Measurements from ENCODE around the gene ZNF823.
A peak's percentile ranks its signal among the peaks of the same experiment; 100 is the strongest.

ZNF823 gene

GRCh38 chr19:11704626-11705025 lies 34.1 kb downstream of the ZNF823 start:
- no peak overlapping the region for H3K4me2 ChIP-seq
- no peaks in the 10 kb centered on the region for H3K27me3 ChIP-seq
- no peak overlapping the region for H3K4me3 ChIP-seq
- no peak overlapping the region for H3K9ac ChIP-seq
- H3K36me3 ChIP-seq, result no peaks in the 10 kb centered on the region
- H3K9me3 ChIP-seq, result no peaks in the 10 kb centered on the region
- no peak overlapping the region for H3K27ac ChIP-seq
- no peaks in the 10 kb centered on the region for H4K20me1 ChIP-seq
- no peaks in the 10 kb centered on the region for H3K4me1 ChIP-seq
- no peak for TF ChIP-seq Cebpa-rat (IDR thresholded peaks at IDR 0.05)

- Histone ChIP-seq H3K9ac (no peak overlapping the region), H3K4me1 (peaks cover 12% of the 10 kb centered on the region), H4K20me1 (no peaks in the 10 kb centered on the region), H3K36me3 (no peaks in the 10 kb centered on the region), H3K27me3 (no peaks in the 10 kb centered on the region), H3K9me3 (no peaks in the 10 kb centered on the region), H3K4me2 (no peak overlapping the region), H3K4me3 (no peak overlapping the region), H3K27ac (no peak overlapping the region)
- no peak for TF ChIP-seq Cebpa-rat (IDR thresholded peaks at IDR 0.05)
These were observed 38.6 kb downstream of the ZNF823 start for GRCh38 chr19:11699931-11700794.

DNA sequence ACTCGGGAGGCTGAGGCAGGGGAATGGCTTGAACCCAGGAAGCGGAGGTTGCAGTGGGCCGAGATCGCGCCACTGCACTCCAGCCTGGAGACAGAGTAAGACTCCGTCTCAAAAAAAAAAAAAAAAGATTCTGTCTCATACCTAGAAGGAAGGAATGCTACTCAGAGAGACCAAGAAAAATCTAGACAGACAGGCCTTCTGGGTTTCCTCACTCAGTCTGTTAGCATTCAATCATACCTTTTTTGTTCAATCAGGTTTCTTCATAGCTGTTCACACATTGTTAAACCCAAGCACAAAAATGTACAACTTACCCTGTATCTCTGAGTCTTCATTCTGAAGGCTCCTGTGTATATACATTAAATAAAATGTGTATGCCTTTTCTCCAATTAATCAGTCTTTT lies 40.5 kb downstream of the ZNF823 start:
- H3K4me2 ChIP-seq, result no peak overlapping the region
- no peaks in the 10 kb centered on the region for H3K9me3 ChIP-seq
- H3K4me1 ChIP-seq, result peaks cover 26% of the 10 kb centered on the region
- no peaks in the 10 kb centered on the region for H3K27me3 ChIP-seq
- H3K9ac ChIP-seq, result no peak overlapping the region
- H3K4me3 ChIP-seq, result no peak overlapping the region
- no peaks in the 10 kb centered on the region for H4K20me1 ChIP-seq
- no peak for TF ChIP-seq Cebpa-rat (IDR thresholded peaks at IDR 0.05)
- H3K27ac ChIP-seq, result no peak overlapping the region
- H3K36me3 ChIP-seq, result no peaks in the 10 kb centered on the region

DNA sequence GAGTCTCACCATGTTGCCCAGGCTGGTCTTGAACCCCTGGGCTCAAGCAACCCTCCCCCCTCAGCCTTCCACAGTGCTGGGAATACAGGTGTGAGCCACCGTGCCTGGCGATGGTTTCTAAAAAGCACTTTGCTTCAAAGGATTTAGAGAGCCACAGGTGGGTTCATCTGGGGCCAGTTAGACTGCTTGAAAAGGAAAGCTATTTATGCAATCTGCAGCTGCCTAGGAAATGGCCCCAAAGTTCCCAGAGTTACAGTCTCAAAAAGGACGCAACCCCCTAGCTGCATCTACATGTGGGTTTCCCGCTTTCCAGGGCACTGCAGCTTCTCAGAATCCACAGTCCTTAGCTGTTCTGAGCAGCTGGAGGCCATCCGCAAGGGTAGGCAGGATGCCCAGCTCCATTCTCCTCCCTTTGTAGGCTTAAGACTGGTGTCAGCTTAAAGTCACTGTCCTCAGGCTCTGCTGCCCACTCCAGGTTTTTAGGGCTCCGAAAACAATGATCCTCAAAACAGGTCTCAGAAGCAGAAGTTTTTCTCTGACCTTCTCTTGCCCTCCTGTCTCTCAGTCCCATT lies 41.4 kb downstream of the ZNF823 start:
- TF ChIP-seq Cebpa-rat (IDR thresholded peaks at IDR 0.05), result no peak
- peaks cover 26% of the 10 kb centered on the region for H3K4me1 ChIP-seq
- no peak overlapping the region for H3K4me3 ChIP-seq

DNA sequence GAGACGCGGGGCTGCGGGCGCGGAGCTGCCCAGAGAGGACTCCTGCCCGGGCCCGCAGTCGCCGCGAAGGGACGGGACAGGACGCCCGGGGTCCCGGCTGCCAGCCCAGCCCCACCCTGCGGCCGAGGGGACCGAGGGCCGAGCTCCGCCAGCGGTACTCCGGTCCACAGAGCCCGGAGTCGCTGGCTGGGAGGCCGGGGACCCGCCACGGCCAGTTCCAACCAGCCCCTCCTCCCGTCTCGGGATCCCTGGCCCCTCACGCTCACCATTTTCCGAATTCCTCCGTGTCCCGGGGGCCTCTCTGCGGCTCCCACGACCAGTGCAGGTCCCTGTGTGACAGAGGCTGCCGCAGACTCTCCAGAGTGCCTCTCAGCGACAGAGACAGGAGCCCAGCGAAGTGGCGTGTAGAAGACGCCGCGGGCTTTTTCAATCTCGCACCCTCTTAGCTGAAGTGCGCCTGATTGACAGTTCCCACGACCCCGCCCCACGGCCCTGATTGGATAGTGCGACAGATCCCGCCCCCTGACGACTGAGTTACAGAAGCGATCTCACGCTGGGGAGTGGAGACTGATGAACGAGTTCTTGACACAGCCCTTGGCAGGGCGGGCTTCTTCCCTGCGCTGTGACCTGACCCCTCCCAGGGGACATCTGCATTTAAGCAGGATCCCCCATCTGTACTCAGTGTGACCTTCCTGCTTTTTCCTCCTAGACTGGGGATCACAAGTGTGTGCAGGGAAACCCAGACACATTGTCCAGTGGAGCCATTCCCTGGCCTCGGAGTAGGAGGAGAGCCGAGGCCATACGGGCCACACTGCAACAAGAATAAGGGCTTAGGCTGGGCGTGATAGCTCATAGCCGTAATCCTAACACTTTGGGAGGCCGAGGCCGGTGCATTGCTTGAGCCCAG lies 44.0 kb downstream of the ZNF823 start:
- TF ChIP-seq Cebpa-rat (IDR thresholded peaks at IDR 0.05), result no peak
- peak overlapping the region; percentile 49; the same call in 1 of the 2 replicates for H3K27ac ChIP-seq
- no peaks in the 10 kb centered on the region for H3K36me3 ChIP-seq
- H3K4me2 ChIP-seq, result peak overlapping the region; percentile 99
- no peaks in the 10 kb centered on the region for H3K27me3 ChIP-seq
- peak overlapping the region; percentile 78 for H3K9ac ChIP-seq
- H3K9me3 ChIP-seq, result peaks cover 10% of the 10 kb centered on the region
- peaks cover 26% of the 10 kb centered on the region for H3K4me1 ChIP-seq
- H4K20me1 ChIP-seq, result no peaks in the 10 kb centered on the region
- H3K4me3 ChIP-seq, result peak overlapping the region; percentile 73

More for the DNA sequence above, 41.4 kb downstream of the ZNF823 start:
- peak overlapping the region; percentile 34 for H3K4me2 ChIP-seq
- no peak overlapping the region for H3K27ac ChIP-seq
- H4K20me1 ChIP-seq, result no peaks in the 10 kb centered on the region
- H3K9me3 ChIP-seq, result no peaks in the 10 kb centered on the region
- H3K36me3 ChIP-seq, result no peaks in the 10 kb centered on the region
- H3K9ac ChIP-seq, result no peak overlapping the region
- no peaks in the 10 kb centered on the region for H3K27me3 ChIP-seq

DNA sequence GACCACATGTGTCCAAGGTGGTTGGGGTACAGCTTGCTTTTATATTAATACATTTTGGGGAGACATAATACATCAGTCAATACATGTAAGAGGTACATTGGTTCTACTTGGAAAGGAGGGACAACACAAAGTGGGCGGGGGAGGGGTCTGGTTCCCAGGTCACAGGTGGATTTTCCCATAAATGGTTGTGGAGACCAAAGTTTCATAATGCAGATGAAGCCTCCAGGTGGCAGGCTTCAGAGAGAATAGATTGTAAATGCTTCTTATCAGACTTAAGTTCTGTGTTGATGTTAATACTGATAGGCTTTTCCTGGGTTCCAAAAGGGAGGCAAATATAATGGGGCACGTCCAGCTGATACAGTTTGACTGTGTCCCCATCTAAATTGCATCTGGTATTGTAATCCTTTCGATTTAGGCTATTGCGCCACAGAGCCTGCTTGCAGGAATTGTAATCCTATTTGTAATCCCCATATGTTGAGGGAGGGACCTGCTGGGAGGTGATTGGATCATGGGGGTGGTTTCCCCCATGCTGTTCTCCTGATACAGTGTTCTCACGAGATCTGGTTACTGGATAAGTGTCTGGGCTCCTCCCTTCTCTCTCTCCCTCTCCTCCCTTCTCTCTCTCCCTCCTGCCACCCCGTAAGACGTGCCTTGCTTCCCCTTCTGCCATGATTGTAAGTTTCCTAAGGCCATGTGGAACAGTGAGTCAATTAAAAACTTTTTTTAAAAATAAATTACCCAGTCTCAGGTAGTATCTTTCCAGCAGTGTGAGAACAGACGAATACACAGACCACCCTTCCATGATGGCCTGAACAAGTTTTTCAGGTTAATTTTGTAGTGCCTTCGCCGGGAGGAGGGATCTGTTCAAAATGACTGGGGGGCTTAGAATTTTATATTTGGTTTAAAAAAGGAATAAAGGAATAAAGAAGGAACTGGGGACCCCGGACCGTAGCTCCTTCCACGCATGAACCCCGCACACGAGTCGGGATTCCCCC lies 44.9 kb downstream of the ZNF823 start:
- Histone ChIP-seq H4K20me1 (no peaks in the 10 kb centered on the region), H3K27me3 (no peaks in the 10 kb centered on the region), H3K9me3 (peaks cover 15% of the 10 kb centered on the region), H3K4me2 (peak overlapping the region; percentile 99), H3K27ac (peak overlapping the region; percentile 49; the same call in 1 of the 2 replicates), H3K36me3 (peaks cover 4% of the 10 kb centered on the region; the same call in 1 of the 2 replicates), H3K9ac (peak overlapping the region; percentile 78), H3K4me3 (peak overlapping the region; percentile 73), H3K4me1 (peaks cover 26% of the 10 kb centered on the region)
- no peak for TF ChIP-seq Cebpa-rat (IDR thresholded peaks at IDR 0.05)

DNA sequence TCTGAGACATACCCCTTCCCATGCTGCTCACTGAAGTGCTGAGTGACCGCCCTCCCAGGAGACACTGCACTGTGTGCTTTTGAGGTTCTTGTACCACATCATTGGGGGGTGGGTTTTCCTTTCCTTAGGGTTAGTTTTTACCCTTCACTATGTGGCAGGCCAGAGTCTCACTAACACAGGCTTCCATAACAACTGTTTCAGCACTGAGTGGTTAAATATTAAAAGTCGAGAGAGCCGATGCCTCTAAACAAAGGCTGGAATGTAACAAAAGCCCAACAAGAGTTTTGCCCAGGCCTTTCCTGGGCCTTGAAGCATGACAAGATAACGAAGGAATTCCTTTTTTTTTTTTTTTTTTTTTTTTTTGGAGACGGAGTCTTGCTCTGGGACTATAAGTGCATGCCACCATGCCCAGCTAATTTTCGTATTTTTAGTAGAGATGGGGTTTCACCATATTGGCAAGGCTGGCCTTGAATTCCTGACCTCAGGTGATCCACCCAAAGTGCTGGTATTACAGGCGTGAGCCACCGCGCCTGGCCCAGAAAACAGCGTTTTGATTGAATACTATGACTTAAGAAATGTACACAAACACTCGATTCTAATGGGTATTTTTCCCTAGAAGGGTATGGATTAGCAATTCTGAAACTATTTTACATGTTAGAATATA lies 46.5 kb downstream of the ZNF823 start:
- Histone ChIP-seq H4K20me1 (no peaks in the 10 kb centered on the region), H3K4me1 (peaks cover 22% of the 10 kb centered on the region), H3K9ac (no peak overlapping the region), H3K4me2 (no peak overlapping the region), H3K4me3 (no peak overlapping the region), H3K9me3 (peaks cover 31% of the 10 kb centered on the region), H3K27ac (no peak overlapping the region), H3K27me3 (no peaks in the 10 kb centered on the region), H3K36me3 (peaks cover 18% of the 10 kb centered on the region; the same call in 1 of the 2 replicates)
- TF ChIP-seq Cebpa-rat (IDR thresholded peaks at IDR 0.05), result no peak

Measured in BLaER1 (cell line).